GM13976 (cell line): Measurements from ENCODE around the gene ENOX1.

Source experiments
- DNase-seq: peaks from one replicate; pipeline ENCODE4 v3.0.0; 2012; ENCODE audit warnings: low spot score
- in situ Hi-C: fragments of 300-500 bp; cut with MboI; formaldehyde crosslinking; loops from one replicate; pipeline ENCODE4 v1.12.0; 2022; ENCODE audit warnings: low sequenced_read_pairs, mixed read lengths, inconsistent platforms; ENCODE audit not compliant: unreplicated experiment
- TF ChIP-seq, protein P1 (sequence below): IDR thresholded peaks from 2 replicates; pipeline ENCODE4 v1.5.1; 2012; ENCODE audit warnings: borderline replicate concordance, mild to moderate bottlenecking; ENCODE audit not compliant: insufficient read depth; ENCODE audit errors: extremely low read depth, missing control alignments, control extremely low read depth

ENOX1 gene

GRCh38 chr13:43196750-43197370, 589.9 kb downstream of the ENOX1 start:
- in situ Hi-C loops, result no loop called here
- DNase-seq, result no peak
- TF ChIP-seq, protein P1, sequence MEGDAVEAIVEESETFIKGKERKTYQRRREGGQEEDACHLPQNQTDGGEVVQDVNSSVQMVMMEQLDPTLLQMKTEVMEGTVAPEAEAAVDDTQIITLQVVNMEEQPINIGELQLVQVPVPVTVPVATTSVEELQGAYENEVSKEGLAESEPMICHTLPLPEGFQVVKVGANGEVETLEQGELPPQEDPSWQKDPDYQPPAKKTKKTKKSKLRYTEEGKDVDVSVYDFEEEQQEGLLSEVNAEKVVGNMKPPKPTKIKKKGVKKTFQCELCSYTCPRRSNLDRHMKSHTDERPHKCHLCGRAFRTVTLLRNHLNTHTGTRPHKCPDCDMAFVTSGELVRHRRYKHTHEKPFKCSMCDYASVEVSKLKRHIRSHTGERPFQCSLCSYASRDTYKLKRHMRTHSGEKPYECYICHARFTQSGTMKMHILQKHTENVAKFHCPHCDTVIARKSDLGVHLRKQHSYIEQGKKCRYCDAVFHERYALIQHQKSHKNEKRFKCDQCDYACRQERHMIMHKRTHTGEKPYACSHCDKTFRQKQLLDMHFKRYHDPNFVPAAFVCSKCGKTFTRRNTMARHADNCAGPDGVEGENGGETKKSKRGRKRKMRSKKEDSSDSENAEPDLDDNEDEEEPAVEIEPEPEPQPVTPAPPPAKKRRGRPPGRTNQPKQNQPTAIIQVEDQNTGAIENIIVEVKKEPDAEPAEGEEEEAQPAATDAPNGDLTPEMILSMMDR, result no peak

DNA sequence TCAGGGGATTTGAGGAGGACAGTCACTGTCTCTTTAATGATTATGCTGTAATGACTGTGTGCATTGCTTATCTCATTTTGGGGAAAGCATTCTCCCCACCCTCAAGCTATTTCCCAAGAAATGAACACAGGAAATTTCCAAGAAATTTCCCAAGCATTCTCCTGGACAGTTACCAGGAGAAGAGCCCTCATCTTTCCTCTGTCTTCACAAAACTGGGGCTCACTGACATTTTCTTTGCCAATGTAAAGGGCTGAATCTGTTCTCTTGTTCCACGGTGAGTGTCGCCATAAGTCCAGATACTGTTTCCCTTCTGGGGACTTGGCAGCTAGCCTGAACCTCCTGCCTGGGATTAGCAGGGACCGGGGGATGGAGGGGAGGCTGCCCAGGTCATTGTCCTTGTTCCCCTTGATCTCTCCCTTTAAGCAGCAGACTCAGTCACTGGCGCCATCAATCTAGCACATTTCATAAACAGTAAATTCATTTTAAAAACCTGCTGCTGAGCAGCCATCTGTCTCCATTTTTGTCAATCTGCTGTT, 590.6 kb downstream of the ENOX1 start:
- DNase-seq, result no peak
- TF ChIP-seq, protein P1, result no peak
- in situ Hi-C loops, result no loop called here

- in situ Hi-C loops, result no loop called here
These were observed 591.2 kb downstream of the ENOX1 start for GRCh38 chr13:43195551-43195950.

GRCh38 chr13:43195112-43195511, 591.7 kb downstream of the ENOX1 start:
- in situ Hi-C loops, result no loop called here
- DNase-seq, result no peak
- TF ChIP-seq, protein P1, result no peak

More at GRCh38 chr13:43195551-43195950, 591.2 kb downstream of the ENOX1 start:
- TF ChIP-seq, protein P1, result no peak
- peak; percentile 15 for DNase-seq

DNA sequence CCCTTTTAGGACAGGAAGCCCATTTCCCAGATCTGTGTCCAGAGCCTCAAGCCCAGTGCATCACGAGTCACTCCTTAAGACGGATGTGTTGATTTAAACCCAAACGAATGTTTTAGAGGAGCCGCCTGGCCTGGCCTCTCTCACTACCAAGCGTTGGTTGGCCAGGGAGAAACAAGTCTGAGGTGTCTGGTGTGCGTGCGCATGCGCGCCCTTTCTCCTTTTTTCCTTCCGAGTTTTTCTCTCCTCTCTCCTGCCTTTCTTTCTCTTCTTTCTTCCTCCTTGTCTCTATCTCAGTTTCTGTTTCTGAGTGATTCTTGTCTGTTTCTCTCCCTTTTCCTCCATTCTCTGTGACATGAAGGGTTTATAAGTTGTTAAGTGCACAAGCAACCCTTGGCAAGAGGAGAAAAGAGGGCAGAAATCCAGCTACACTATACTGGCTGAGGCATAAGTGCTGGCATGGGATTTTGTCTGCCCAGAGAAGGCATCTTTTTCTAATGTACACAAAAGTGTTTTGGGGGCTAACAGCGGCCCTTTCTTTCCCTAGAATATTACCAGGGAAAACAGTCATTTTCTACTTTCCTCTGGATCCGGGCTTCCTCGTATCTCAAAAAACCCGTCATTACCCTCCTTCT, 592.9 kb downstream of the ENOX1 start:
- DNase-seq, result no peak
- in situ Hi-C loops, result no loop called here
- TF ChIP-seq, protein P1, result no peak

GRCh38 chr13:43191546-43191945, 595.2 kb downstream of the ENOX1 start:
- TF ChIP-seq, protein P1, result no peak
- no peak for DNase-seq
- in situ Hi-C loops, result no loop called here

- TF ChIP-seq, protein P1, result no peak
- in situ Hi-C loops, result no loop called here
These were observed 601.5 kb downstream of the ENOX1 start for GRCh38 chr13:43185226-43185625.

More at GRCh38 chr13:43185226-43185625, 601.5 kb downstream of the ENOX1 start:
- peak; percentile 12 for DNase-seq
